ENCODE measurements around the gene ZNF593. TPM values are rescaled to one million over a fixed set of nuclear protein-coding genes. Genes with fewer than 3 reads are reported as not detected.

The ZNF593 gene
- total and polyA plus RNA-seq, 2 of the 13 experiments (the other 11 are each of a cell fraction or from before 2014, with no cell fraction given): 37.3 to 55.8 TPM

- intact Hi-C loops (cut with micrococcal nuclease; ENCODE audit: unreplicated experiment): no loop called here
- ChIA-PET CTCF (ENCODE audit: low intra/inter-chr PET ratio, low total read pairs) (no interaction called here), POLR2A (interaction anchor here (1.2 to 2.0 kb wide), 2 partner anchors 14 to 50 kb away, joined by 3 to 4 read pairs; partner anchors contain the start of gene CEP85)
- H3K27ac ChIP-seq (ENCODE audit: extremely low read length, insufficient read depth, low read length): no peak overlapping the region
- H3K27me3 ChIP-seq (ENCODE audit: control insufficient read depth in 1 of 2, insufficient read depth in 2 of 2, low read length in 2 of 2): no peaks in the 10 kb centered on the region
- H3K79me2 ChIP-seq (ENCODE audit: insufficient read depth, low read length): no peaks in the 10 kb centered on the region
- H3K9me3 ChIP-seq (ENCODE audit: low read length): no peaks in the 10 kb centered on the region
- H3K9ac ChIP-seq (ENCODE audit: insufficient read depth, low read depth, low read length): no peak overlapping the region
- ATAC-seq (no peak), FAIRE-seq (no peak), DNase-seq (ENCODE audit: low spot score) (no peak)
- in situ Hi-C loops (cut with HindIII; ENCODE audit: extremely low pct_ligation_motif_present, low pct_unique_long_range_greater_than_20kb): no loop called here
- no peak overlapping the region for H3K4me3 ChIP-seq (replicated peaks in 1 of 3; ENCODE audit: insufficient read depth in 1 of 3, low read depth in 2 of 3, low read length in 3 of 3)
- no peaks in the 10 kb centered on the region for H4K20me1 ChIP-seq (ENCODE audit: insufficient read depth, low read length)
- H2AFZ ChIP-seq (ENCODE audit: low read length): no peak overlapping the region
- peaks cover 2% of the 10 kb centered on the region in 2 experiments; a peak in 2 of 5 replicates for H3K36me3 ChIP-seq (replicated peaks in 1 of 2; ENCODE audit: control insufficient read depth in 1 of 2, insufficient read depth in 2 of 2, low read length in 2 of 2)
- H3K4me1 ChIP-seq (ENCODE audit: insufficient read depth, low read length): no peaks in the 10 kb centered on the region
- BruUV-seq (replicated peaks): no TSS peak
- no peak overlapping the region for H3K4me2 ChIP-seq (ENCODE audit: low read depth, low read length)
- no peak for TF ChIP-seq CTCF (CRISPR knock-in tag; IDR thresholded peaks at IDR 0.05)
- no peak for TF ChIP-seq ZNF136 (CRISPR knock-in tag; IDR thresholded peaks at IDR 0.05; ENCODE audit: low read depth)
- TF ChIP-seq CC2D1A (CRISPR knock-in tag; IDR thresholded peaks at IDR 0.05): no peak
- TF ChIP-seq, protein P1, sequence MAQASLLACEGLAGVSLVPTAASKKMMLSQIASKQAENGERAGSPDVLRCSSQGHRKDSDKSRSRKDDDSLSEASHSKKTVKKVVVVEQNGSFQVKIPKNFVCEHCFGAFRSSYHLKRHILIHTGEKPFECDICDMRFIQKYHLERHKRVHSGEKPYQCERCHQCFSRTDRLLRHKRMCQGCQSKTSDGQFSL (CRISPR knock-in tag; IDR thresholded peaks at IDR 0.05): no peak
- TF ChIP-seq ZNF670 (CRISPR knock-in tag; IDR thresholded peaks at IDR 0.05; ENCODE audit: borderline replicate concordance): no peak
- no peak for TF ChIP-seq NFKBIZ (CRISPR knock-in tag; IDR thresholded peaks at IDR 0.05)
- TF ChIP-seq MZF1 (CRISPR knock-in tag; IDR thresholded peaks at IDR 0.05; ENCODE audit: borderline replicate concordance): no peak
- no peak for TF ChIP-seq ERF (CRISPR knock-in tag; IDR thresholded peaks at IDR 0.05)
- TF ChIP-seq, protein P2, sequence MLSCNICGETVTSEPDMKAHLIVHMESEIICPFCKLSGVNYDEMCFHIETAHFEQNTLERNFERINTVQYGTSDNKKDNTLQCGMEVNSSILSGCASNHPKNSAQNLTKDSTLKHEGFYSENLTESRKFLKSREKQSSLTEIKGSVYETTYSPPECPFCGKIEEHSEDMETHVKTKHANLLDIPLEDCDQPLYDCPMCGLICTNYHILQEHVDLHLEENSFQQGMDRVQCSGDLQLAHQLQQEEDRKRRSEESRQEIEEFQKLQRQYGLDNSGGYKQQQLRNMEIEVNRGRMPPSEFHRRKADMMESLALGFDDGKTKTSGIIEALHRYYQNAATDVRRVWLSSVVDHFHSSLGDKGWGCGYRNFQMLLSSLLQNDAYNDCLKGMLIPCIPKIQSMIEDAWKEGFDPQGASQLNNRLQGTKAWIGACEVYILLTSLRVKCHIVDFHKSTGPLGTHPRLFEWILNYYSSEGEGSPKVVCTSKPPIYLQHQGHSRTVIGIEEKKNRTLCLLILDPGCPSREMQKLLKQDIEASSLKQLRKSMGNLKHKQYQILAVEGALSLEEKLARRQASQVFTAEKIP (CRISPR knock-in tag; IDR thresholded peaks at IDR 0.05; ENCODE audit: borderline replicate concordance): no peak
- TF ChIP-seq ZNF260 (CRISPR knock-in tag; IDR thresholded peaks at IDR 0.05; ENCODE audit: borderline replicate concordance, low read depth): no peak
- 82% methylated on average over 7 of the region's 7 CpGs for WGBS (ENCODE audit: low lambda C conversion rate)
Measured at GRCh38 chr1:26184086-26184485, 14.4 kb downstream of the ZNF593 start.
